Measurements from ENCODE around the gene GPR162. TPM values are rescaled to one million over a fixed set of nuclear protein-coding genes. Genes with fewer than 3 reads are reported as not detected.

Gene GPR162
- total and polyA plus RNA-seq, 7 experiments from 2014 or later: 0.30 to 10.5 (median 0.38) TPM; not detected in 2

DNA sequence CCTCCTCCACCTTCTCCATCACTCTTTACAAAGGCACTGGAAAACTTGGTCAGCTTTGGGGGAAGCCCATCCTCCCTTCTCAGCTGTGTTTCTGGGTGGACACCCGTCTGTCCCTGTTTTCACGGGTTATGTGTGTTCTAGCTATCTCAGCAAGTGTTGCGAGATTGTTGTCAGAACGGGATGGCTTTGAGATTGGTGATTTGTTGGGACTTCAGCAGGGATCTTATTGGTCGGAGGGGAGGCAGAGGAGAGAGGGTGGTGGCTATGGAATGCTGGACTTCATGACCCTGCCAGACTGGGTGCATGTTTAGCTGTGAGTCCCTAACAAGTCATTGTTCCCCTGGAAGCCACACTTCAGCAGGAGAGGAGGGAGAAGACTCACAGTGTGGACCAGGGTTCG, 32.4 kb downstream of the GPR162 start:
- CTCF ChIA-PET: interaction anchor here (1.1 to 5.3 kb wide), 3 partner anchors 14 to 19 kb away, joined by 5 to 40 read pairs (median 31); partner anchors contain the start of genes SPSB2 and TPI1

DNA sequence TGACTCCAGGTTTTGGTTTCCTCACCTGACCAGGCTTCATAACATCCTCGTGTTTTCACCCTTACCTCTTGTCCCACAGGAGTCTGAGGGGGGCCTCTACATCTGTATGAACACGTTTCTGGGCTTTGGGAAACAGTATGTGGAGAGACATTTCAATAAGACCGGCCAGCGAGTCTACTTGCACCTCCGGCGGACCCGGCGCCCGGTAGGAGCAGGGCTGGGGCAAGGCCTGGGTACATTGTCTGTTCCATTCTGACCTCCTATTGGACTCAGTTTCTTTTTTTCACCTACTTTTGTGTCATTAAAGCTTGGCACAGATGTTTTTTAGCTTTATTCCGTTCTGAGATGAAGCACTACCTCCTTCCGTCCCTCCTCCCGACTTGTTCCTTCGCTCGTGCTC, 33.7 kb downstream of the GPR162 start:
- peaks cover 25 to 52% (median 32%) of the 10 kb centered on the region in 3 experiments for H3K36me3 ChIP-seq (ENCODE audit: control insufficient read depth in 2 of 3, insufficient read depth in 3 of 3, low read length in 3 of 3)
- Mint-ChIP-seq H3K27me3 (no peaks in the 10 kb centered on the region), H3K9me3 (no peaks in the 10 kb centered on the region), H3K4me3 (no peak overlapping the region), H3K36me3 (peaks cover 9 to 35% (median 13%) of the 10 kb centered on the region in 5 donors), H3K4me1 (peaks cover 18 to 36% (median 29%) of the 10 kb centered on the region in 7 donors), H3K27ac (peak overlapping the region in 1 of 9 donors; percentile 75)
- intact Hi-C loops (cut with micrococcal nuclease): no loop called here
- ChIA-PET CTCF (interaction anchor here (0.7 to 5.3 kb wide), 2 partner anchors 14 to 17 kb away, joined by 4 to 40 read pairs; partner anchors contain the start of gene SPSB2), POLR2A (interaction anchor here (0.7 to 2.4 kb wide), 3 partner anchors 17 to 213 kb away, joined by 3 to 8 read pairs (median 4); partner anchors contain the start of genes SPSB2 and ZNF384)
- ATAC-seq (no peak), DNase-seq (no peak)
- H3K27ac ChIP-seq (ENCODE audit: low read depth, low read length): no peak overlapping the region
- peaks cover 16 to 18% of the 10 kb centered on the region in 2 donors for H3K4me1 ChIP-seq (ENCODE audit: control insufficient read depth in 2 of 2, insufficient read depth in 2 of 2, low read length in 2 of 2)
- H3K27me3 ChIP-seq (ENCODE audit: control insufficient read depth in 2 of 2, insufficient read depth in 2 of 2, low read length in 2 of 2): no peaks in the 10 kb centered on the region
- no peak overlapping the region for H3K4me3 ChIP-seq (ENCODE audit: low read length)
- H3K9me3 ChIP-seq (ENCODE audit: control insufficient read depth in 2 of 3, low read length in 3 of 3): no peaks in the 10 kb centered on the region

More for the DNA sequence above, 32.4 kb downstream of the GPR162 start:
- intact Hi-C loops (cut with micrococcal nuclease): loop anchor here in 1 of 2 donors (5.0 kb wide), 2 partner anchors 253 to 333 kb away; partner anchors contain the start of genes C1RL and PEX5
- no peaks in the 10 kb centered on the region for H3K27me3 Mint-ChIP-seq
- no peaks in the 10 kb centered on the region for H3K9me3 ChIP-seq (ENCODE audit: control insufficient read depth in 2 of 3, low read length in 3 of 3)
- H3K9me3 Mint-ChIP-seq: no peaks in the 10 kb centered on the region
- DNase-seq (no peak), ATAC-seq (no peak)
- no peaks in the 10 kb centered on the region for H3K27me3 ChIP-seq (ENCODE audit: control insufficient read depth in 2 of 2, insufficient read depth in 2 of 2, low read length in 2 of 2)
- peaks cover 18 to 36% (median 31%) of the 10 kb centered on the region in 7 donors for H3K4me1 Mint-ChIP-seq
- peaks cover 17 to 41% (median 22%) of the 10 kb centered on the region in 3 experiments for H3K36me3 ChIP-seq (ENCODE audit: control insufficient read depth in 2 of 3, insufficient read depth in 3 of 3, low read length in 3 of 3)
- H3K27ac ChIP-seq (ENCODE audit: low read depth, low read length): peak overlapping the region; percentile 70
- peak overlapping the region in 7 of 9 donors; percentile 25 to 98 (median 95) for H3K27ac Mint-ChIP-seq
- no peak overlapping the region for H3K4me3 ChIP-seq (ENCODE audit: low read length)
- peaks cover 16 to 18% of the 10 kb centered on the region in 2 donors for H3K4me1 ChIP-seq (ENCODE audit: control insufficient read depth in 2 of 2, insufficient read depth in 2 of 2, low read length in 2 of 2)
- POLR2A ChIA-PET: interaction anchor here (0.6 to 4.4 kb wide), 10 partner anchors 12 to 157 kb away, joined by 3 to 90 read pairs (median 4); partner anchors contain the start of genes SPSB2 and TPI1
- peak overlapping the region in 7 of 10 donors; percentile 29 to 98 (median 92) for H3K4me3 Mint-ChIP-seq
- peaks cover 9 to 30% (median 11%) of the 10 kb centered on the region in 5 donors for H3K36me3 Mint-ChIP-seq

DNA sequence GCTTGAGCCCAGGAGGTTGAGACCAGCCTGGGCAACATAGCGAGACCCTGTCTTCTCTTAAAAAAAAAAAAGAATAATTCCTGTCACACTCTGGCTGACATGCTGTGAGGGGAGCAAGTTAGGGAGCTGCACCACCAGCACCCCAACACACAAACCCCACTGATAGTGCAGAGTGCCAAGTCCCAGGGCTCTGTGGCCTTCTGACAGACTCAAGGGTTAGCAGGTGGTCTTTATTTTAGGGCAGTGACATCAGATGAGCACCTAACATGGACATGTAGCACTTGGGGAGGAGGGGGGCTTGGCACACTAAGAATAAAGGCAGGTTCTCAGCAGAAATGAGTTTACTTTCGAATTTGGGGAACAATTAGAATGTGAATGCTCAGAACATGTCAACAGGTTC, 37.2 kb downstream of the GPR162 start:
- H3K9me3 Mint-ChIP-seq: no peaks in the 10 kb centered on the region
- no peak overlapping the region for H3K27ac Mint-ChIP-seq
- Histone ChIP-seq H3K27ac (ENCODE audit: low read depth, low read length) (no peak overlapping the region), H3K27me3 (ENCODE audit: control insufficient read depth in 2 of 2, insufficient read depth in 2 of 2, low read length in 2 of 2) (no peaks in the 10 kb centered on the region), H3K4me1 (ENCODE audit: control insufficient read depth in 2 of 2, insufficient read depth in 2 of 2, low read length in 2 of 2) (peaks cover 0 to 8% of the 10 kb centered on the region in 2 donors), H3K36me3 (ENCODE audit: control insufficient read depth in 2 of 3, insufficient read depth in 3 of 3, low read length in 3 of 3) (peaks cover 34 to 85% (median 50%) of the 10 kb centered on the region in 3 experiments), H3K4me3 (ENCODE audit: low read length) (no peak overlapping the region), H3K9me3 (ENCODE audit: control insufficient read depth in 2 of 3, low read length in 3 of 3) (no peaks in the 10 kb centered on the region)
- no peaks in the 10 kb centered on the region for H3K27me3 Mint-ChIP-seq
- peaks cover 18 to 55% (median 29%) of the 10 kb centered on the region in 5 donors for H3K36me3 Mint-ChIP-seq
- ChIA-PET POLR2A (interaction anchor here (0.7 to 2.4 kb wide), 4 partner anchors 10 to 85 kb away, joined by 3 to 8 read pairs (median 3); partner anchors contain the start of genes C12orf57 and RNU7-1), CTCF (interaction anchor here (2.7 kb wide), 1 partner anchor 10 kb away, joined by 14 read pairs; no protein-coding TSS in a partner anchor)
- no peak overlapping the region for H3K4me3 Mint-ChIP-seq
- intact Hi-C loops (cut with micrococcal nuclease): no loop called here
- no peak for DNase-seq
- no peak for ATAC-seq
- H3K4me1 Mint-ChIP-seq: peaks cover 5 to 22% (median 15%) of the 10 kb centered on the region in 7 donors

DNA sequence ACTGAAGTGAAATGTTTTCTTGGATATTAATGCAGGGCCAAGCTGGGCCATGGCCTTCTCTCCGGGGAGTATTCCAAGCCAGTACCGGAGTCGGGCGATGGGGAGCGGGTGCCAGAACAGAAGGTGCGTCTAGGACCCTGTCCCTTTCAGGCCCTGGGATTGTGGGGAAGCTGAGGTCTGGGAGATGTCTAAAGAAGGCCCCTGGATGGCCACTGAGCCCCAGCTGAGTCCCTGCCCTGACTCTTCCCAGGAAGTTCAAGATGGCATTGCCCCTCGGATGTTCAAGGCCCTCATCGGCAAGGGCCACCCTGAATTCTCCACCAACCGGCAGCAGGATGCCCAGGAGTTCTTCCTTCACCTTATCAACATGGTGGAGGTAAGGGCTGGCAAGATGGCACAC, 38.5 kb downstream of the GPR162 start:
- CTCF ChIA-PET: interaction anchor here (0.8 to 2.7 kb wide), 2 partner anchors 9 to 12 kb away, joined by 3 to 14 read pairs; no protein-coding TSS in a partner anchor
- Mint-ChIP-seq H3K4me3 (no peak overlapping the region), H3K36me3 (peaks cover 18 to 59% (median 30%) of the 10 kb centered on the region in 5 donors), H3K27ac (no peak overlapping the region), H3K9me3 (no peaks in the 10 kb centered on the region), H3K27me3 (no peaks in the 10 kb centered on the region), H3K4me1 (peaks cover 0 to 13% (median 3%) of the 10 kb centered on the region in 7 donors)
- Histone ChIP-seq H3K27me3 (ENCODE audit: control insufficient read depth in 2 of 2, insufficient read depth in 2 of 2, low read length in 2 of 2) (no peaks in the 10 kb centered on the region), H3K27ac (ENCODE audit: low read depth, low read length) (no peak overlapping the region), H3K36me3 (ENCODE audit: control insufficient read depth in 2 of 3, insufficient read depth in 3 of 3, low read length in 3 of 3) (peaks cover 34 to 97% (median 50%) of the 10 kb centered on the region in 3 experiments), H3K9me3 (ENCODE audit: control insufficient read depth in 2 of 3, low read length in 3 of 3) (no peaks in the 10 kb centered on the region), H3K4me1 (ENCODE audit: control insufficient read depth in 2 of 2, insufficient read depth in 2 of 2, low read length in 2 of 2) (no peaks in the 10 kb centered on the region), H3K4me3 (ENCODE audit: low read length) (no peak overlapping the region)
- DNase-seq (no peak), ATAC-seq (no peak)
- intact Hi-C loops (cut with micrococcal nuclease): no loop called here
- POLR2A ChIA-PET: interaction anchor here (0.9 to 2.4 kb wide), 2 partner anchors 12 to 84 kb away, joined by 3 to 8 read pairs; partner anchors contain the start of genes C12orf57 and RNU7-1

DNA sequence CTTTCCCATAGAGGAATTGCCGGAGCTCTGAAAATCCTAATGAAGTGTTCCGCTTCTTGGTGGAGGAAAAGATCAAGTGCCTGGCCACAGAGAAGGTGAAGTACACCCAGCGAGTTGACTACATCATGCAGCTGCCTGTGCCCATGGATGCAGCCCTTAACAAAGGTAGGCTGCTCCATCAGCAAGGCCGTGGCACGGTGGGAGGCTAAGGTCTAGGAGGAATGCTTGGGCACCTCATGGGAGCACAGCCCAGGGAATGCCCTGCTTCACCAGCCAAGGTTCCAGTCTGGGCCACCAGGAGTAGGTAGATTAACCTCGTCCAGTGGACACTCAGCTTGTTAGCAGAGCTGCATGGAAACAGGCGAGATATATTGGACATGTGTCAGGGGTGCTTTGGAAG, 39.3 kb downstream of the GPR162 start:
- H3K27ac ChIP-seq (ENCODE audit: low read depth, low read length): no peak overlapping the region
- Mint-ChIP-seq H3K27ac (peak overlapping the region in 1 of 9 donors; percentile 30), H3K4me1 (peaks cover 3 to 10% (median 5%) of the 10 kb centered on the region in 7 donors), H3K36me3 (peaks cover 18 to 55% (median 33%) of the 10 kb centered on the region in 5 donors), H3K27me3 (no peaks in the 10 kb centered on the region), H3K4me3 (no peak overlapping the region), H3K9me3 (no peaks in the 10 kb centered on the region)
- no peak overlapping the region for H3K4me3 ChIP-seq (ENCODE audit: low read length)
- intact Hi-C loops (cut with micrococcal nuclease): no loop called here
- no peak for ATAC-seq
- no peaks in the 10 kb centered on the region for H3K9me3 ChIP-seq (ENCODE audit: control insufficient read depth in 2 of 3, low read length in 3 of 3)
- CTCF ChIA-PET: interaction anchor here (1.2 to 2.7 kb wide), 3 partner anchors 8 to 17 kb away, joined by 3 to 14 read pairs (median 3); no protein-coding TSS in a partner anchor
- no peaks in the 10 kb centered on the region for H3K4me1 ChIP-seq (ENCODE audit: control insufficient read depth in 2 of 2, insufficient read depth in 2 of 2, low read length in 2 of 2)
- no peak for DNase-seq
- peaks cover 34 to 91% (median 50%) of the 10 kb centered on the region in 3 experiments for H3K36me3 ChIP-seq (ENCODE audit: control insufficient read depth in 2 of 3, insufficient read depth in 3 of 3, low read length in 3 of 3)
- no peaks in the 10 kb centered on the region for H3K27me3 ChIP-seq (ENCODE audit: control insufficient read depth in 2 of 2, insufficient read depth in 2 of 2, low read length in 2 of 2)
- POLR2A ChIA-PET: interaction anchor here (0.6 to 1.2 kb wide), 4 partner anchors 8 to 74 kb away, joined by 3 to 5 read pairs (median 4); partner anchors contain the start of gene SPSB2

DNA sequence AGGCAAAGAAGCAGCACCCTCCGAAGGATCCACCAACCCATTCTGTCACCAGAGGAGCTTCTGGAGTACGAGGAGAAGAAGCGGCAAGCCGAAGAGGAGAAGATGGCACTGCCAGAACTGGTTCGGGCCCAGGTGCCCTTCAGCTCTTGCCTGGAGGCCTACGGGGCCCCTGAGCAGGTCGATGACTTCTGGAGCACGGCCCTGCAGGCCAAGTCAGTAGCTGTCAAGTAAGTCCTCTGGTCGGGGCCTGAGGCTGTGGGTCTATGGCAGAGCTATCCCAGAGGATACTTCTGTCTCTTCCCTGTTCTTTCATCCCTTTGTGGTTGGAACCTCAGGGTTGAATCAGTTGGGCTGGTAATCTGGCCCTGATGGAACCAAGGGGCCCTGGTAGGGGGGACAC, 39.8 kb downstream of the GPR162 start:
- H3K4me1 Mint-ChIP-seq: peaks cover 3 to 10% (median 5%) of the 10 kb centered on the region in 7 donors
- ATAC-seq: no peak
- no peaks in the 10 kb centered on the region for H3K27me3 ChIP-seq (ENCODE audit: control insufficient read depth in 2 of 2, insufficient read depth in 2 of 2, low read length in 2 of 2)
- H3K27ac Mint-ChIP-seq: peak overlapping the region in 1 of 9 donors; percentile 30
- H3K36me3 Mint-ChIP-seq: peaks cover 18 to 53% (median 36%) of the 10 kb centered on the region in 5 donors
- H3K36me3 ChIP-seq (ENCODE audit: control insufficient read depth in 2 of 3, insufficient read depth in 3 of 3, low read length in 3 of 3): peaks cover 34 to 87% (median 47%) of the 10 kb centered on the region in 3 experiments
- no peak overlapping the region for H3K4me3 Mint-ChIP-seq
- intact Hi-C loops (cut with micrococcal nuclease): no loop called here
- H3K9me3 ChIP-seq (ENCODE audit: control insufficient read depth in 2 of 3, low read length in 3 of 3): no peaks in the 10 kb centered on the region
- H3K27ac ChIP-seq (ENCODE audit: low read depth, low read length): no peak overlapping the region
- H3K4me3 ChIP-seq (ENCODE audit: low read length): no peak overlapping the region
- H3K27me3 Mint-ChIP-seq: no peaks in the 10 kb centered on the region
- POLR2A ChIA-PET: interaction anchor here (1.1 to 1.2 kb wide), 3 partner anchors 8 to 11 kb away, joined by 3 to 5 read pairs (median 4); partner anchors contain the start of gene SPSB2
- H3K4me1 ChIP-seq (ENCODE audit: control insufficient read depth in 2 of 2, insufficient read depth in 2 of 2, low read length in 2 of 2): no peaks in the 10 kb centered on the region
- CTCF ChIA-PET: interaction anchor here (1.2 to 2.7 kb wide), 3 partner anchors 7 to 17 kb away, joined by 3 to 14 read pairs (median 3); no protein-coding TSS in a partner anchor
- no peak for DNase-seq
- H3K9me3 Mint-ChIP-seq: no peaks in the 10 kb centered on the region
